Dendritic cell treated with granulocyte-macrophage colony-stimulating factor and Interleukin-4, amounts not matched to agents 40 ng/mL and 50 ng/mL, for 4 days (primary cell): ENCODE measurements around the gene AUP1.
"Not testable (repeated sequence)": the region's sequence is repeated elsewhere in the genome, so short reads cannot be mapped to it uniquely, and the experiment has no call there.

Source experiments
- H3K27ac Mint-ChIP-seq: one replicate; pipeline ENCODE4 v1.8.0; 2022; ENCODE audit warnings: mild to moderate bottlenecking, mixed read lengths
- H3K27me3 Mint-ChIP-seq: one replicate; pipeline ENCODE4 v1.8.0; 2022; ENCODE audit warnings: mild to moderate bottlenecking, mixed read lengths
- H3K36me3 Mint-ChIP-seq: one replicate; pipeline ENCODE4 v1.8.0; 2022; ENCODE audit warnings: low read depth, mixed read lengths
- H3K4me1 Mint-ChIP-seq: one replicate; pipeline ENCODE4 v1.8.0; 2022; ENCODE audit warnings: low read depth, mixed read lengths
- H3K4me3 Mint-ChIP-seq: one replicate; pipeline ENCODE4 v1.8.0; 2022; ENCODE audit warnings: mild to moderate bottlenecking, moderate library complexity, mixed read lengths
- H3K9me3 Mint-ChIP-seq: one replicate; pipeline ENCODE4 v1.8.0; 2022; ENCODE audit warnings: mixed read lengths
- intact Hi-C: fragments of 100-400 bp; cut with micrococcal nuclease; formaldehyde crosslinking; loops from one replicate; pipeline ENCODE4 v1.15.0; 2022

The AUP1 gene

DNA sequence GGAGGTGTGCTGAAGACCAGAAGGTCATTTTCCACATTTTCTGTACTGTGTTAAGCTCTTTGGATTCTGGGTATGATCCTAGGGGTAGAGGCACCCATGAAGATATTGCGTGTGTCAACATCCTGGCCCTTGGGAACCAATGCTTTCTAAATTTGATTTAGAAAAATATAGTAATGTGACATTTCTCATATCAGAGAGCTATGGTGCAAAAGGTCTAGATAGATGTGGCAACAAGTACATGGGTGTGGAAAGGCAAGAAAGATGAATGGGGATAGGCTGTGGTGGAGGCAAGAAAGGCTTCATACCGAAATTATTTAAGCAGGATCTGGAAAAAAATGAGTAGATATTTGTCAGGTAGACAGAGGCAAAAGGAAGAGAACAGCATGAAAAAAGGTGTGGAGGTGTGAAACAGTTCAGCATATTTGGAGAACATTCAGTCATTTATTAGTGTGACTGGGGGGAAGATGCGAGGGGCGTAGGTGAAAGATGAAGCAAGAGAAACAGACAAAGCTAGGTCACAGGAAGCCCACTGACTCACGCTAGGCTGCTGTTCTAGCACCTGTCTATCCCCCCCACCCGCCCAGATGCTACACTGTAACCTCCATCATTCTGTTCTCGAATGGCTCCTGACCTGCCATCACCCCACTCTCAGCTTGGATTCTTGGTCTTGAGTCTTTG is 36.7 kb upstream of the AUP1 start:
- H3K36me3 Mint-ChIP-seq, result no peaks in the 10 kb centered on the region
- intact Hi-C loops, result no loop called here
- no peak overlapping the region for H3K4me3 Mint-ChIP-seq
- no peaks in the 10 kb centered on the region for H3K9me3 Mint-ChIP-seq
- H3K27me3 Mint-ChIP-seq, result no peaks in the 10 kb centered on the region
- H3K27ac Mint-ChIP-seq, result peak overlapping the region; percentile 64
- peaks cover 67% of the 10 kb centered on the region for H3K4me1 Mint-ChIP-seq

DNA sequence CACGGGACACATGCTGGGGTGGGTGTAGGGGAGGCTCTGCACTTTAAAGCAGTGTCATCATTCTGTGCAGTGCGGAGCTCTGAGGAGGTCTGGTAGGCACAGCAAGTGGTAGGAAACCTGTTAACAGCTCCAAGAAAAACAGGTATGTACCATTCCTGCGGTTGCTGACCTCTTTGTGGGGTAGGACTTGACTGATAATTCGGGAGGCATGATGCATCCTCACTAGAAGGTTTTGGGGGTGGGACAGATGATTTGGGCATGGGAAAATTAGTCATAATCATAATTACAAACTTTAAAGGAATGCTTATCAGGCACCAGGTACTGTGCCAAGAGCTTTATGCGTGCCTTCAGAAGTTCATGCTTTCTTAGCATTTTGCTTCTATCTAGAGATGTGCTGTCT is 34.7 kb upstream of the AUP1 start:
- no peak overlapping the region for H3K27ac Mint-ChIP-seq
- intact Hi-C loops, result no loop called here
- H3K9me3 Mint-ChIP-seq, result no peaks in the 10 kb centered on the region
- H3K27me3 Mint-ChIP-seq, result no peaks in the 10 kb centered on the region
- H3K36me3 Mint-ChIP-seq, result no peaks in the 10 kb centered on the region
- no peak overlapping the region for H3K4me3 Mint-ChIP-seq
- peaks cover 76% of the 10 kb centered on the region for H3K4me1 Mint-ChIP-seq

DNA sequence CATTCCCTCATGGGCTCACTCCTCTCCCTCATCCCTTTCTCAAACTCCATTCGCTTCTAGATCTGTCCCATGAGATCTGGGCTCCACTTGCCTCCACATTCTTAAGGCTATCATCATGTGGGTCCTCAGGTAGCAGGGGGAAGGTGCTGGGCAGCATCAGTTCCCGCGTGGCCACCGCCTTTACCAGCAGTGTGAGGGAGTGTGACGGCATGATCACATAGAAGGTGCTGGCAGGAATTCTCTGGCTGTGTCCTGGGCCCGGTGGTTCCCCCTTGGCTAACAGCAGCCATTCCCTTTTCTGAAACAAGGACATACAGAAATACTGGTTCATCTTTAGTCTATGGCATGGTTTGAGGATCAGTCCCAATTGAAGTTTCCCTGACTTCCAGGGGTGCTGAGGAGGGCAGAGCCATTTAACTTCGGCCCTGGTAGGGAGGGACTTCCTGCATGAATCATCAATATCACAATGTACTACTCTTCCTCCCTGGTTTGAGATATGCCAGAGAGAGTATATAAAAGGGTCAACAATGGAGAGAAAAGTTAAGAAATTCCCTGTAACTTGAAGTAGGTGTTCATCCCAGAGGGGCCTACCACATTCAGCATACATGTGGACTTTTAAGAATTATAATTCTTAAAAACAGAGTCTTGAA is 32.7 kb upstream of the AUP1 start:
- Mint-ChIP-seq H3K9me3 (no peaks in the 10 kb centered on the region), H3K4me1 (peaks cover 67% of the 10 kb centered on the region), H3K36me3 (peaks cover 12% of the 10 kb centered on the region), H3K4me3 (no peak overlapping the region), H3K27me3 (no peaks in the 10 kb centered on the region), H3K27ac (peak overlapping the region; percentile 53)
- intact Hi-C loops, result no loop called here

DNA sequence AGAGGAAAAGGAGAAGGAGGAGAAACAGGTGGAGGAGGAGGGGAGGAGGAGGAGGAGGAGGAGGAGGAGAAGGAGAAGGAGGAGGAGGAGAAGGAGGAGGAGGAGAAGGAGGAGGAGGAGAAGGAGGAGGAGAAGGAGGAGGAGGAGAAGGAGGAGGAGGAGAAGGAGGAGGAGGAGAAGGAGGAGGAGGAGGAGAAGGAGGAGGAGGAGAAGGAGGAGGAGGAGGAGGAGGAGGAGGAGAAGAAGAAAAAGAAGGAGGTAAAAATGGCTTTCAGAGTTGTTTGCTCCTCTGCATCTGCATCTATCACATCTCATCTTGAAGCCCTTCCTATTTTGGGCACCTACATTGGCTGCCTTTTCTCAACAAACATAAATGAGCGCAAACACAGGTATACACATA is 31.5 kb upstream of the AUP1 start:
- H3K9me3 Mint-ChIP-seq, H3K4me3 Mint-ChIP-seq, intact Hi-C loops, H3K27me3 Mint-ChIP-seq: not testable (repeated sequence)
- peaks cover 24% of the 10 kb centered on the region for H3K36me3 Mint-ChIP-seq
- H3K27ac Mint-ChIP-seq, result peak overlapping the region; percentile 70
- H3K4me1 Mint-ChIP-seq, result peaks cover 71% of the 10 kb centered on the region

DNA sequence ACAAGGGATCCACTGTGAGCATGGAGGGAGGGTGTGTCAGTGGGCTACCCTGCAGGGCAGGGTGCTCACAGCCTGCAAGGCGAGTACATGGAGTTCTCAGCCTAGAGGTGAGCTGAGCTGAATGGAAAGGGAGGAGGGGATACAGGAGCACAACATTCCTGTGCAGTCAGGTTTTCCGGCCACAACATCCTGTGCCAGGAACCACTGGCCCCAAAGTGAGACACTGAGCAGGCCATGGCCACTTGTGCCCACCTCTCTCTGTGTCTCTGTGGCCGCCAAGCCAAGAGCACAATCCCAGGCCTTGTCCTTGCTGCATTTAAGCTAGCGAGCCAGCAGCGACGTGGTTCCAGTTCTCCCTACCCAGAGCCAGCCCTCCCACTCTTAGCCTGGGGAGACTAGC is 31.1 kb upstream of the AUP1 start:
- Mint-ChIP-seq H3K27me3 (no peaks in the 10 kb centered on the region), H3K36me3 (peaks cover 29% of the 10 kb centered on the region), H3K4me3 (no peak overlapping the region), H3K9me3 (no peaks in the 10 kb centered on the region), H3K4me1 (peaks cover 69% of the 10 kb centered on the region), H3K27ac (peak overlapping the region; percentile 70)
- intact Hi-C loops, result no loop called here

DNA sequence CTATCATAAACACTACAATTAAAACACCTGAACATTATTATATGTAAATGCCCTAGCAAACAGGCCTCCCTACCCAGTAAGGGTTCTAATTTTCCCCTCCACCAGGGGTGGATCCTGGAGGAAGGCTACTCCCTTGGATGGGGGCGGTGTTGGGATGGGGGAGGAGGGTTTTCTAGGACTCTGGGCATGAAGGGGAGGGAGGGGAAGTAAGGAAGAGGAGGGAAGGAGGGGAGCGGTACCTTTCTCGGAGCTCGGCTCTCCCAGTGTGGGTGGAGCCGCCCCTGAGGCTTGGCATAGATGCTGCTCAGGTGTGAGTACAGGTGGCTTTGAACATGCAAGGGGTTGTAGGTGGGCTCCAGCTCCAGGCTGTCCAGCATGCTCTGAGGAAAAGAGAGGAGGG is 30.4 kb upstream of the AUP1 start:
- no peak overlapping the region for H3K4me3 Mint-ChIP-seq
- no peaks in the 10 kb centered on the region for H3K27me3 Mint-ChIP-seq
- no peaks in the 10 kb centered on the region for H3K9me3 Mint-ChIP-seq
- H3K36me3 Mint-ChIP-seq, result peaks cover 35% of the 10 kb centered on the region
- intact Hi-C loops, result no loop called here
- peak overlapping the region; percentile 70 for H3K27ac Mint-ChIP-seq
- H3K4me1 Mint-ChIP-seq, result peaks cover 68% of the 10 kb centered on the region

DNA sequence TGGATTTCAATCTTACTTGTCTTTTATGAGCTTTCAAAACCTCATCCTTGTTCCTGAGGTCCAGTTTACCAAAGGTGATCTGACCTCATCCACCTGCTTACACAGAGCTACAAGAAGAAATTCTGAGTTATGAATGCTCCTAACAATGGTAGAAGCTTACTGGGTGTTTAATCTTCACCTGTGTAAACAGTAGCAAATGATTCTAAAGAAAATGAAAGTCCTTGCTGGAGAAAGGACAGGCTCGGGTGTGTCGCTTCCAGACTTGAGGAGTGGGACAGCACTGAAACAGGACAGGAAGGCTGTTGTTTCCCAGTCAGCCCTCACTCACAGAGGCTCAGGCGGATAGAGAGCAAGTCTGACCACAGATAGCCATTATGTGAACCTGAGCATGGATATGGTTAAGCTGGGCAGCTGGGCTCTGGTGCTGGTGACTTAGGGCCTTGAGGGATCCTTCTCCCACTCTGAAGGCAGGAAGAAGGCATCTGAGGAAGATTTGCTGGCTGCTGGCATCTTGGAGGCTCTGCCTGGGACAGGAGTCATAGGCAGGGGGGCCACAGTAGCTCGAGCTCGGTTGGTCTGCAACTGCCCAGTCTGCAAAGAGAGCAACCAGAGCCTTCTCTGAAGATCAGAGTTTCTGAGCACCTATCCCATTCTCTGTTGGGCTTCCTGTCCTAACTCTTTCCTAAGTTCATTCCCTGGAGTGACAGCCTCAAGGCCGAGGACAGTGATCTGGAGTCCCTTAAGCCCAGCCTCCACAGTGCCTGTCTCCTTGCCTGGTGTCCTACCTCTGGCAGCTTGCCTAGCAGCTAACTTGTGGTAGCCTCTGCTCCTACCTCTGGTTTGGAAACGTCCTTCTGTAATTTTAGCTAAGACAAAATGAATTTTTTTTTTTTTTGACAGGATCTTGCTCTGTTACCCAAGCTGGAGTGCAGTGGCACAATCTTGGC is 29.1 kb upstream of the AUP1 start:
- Mint-ChIP-seq H3K36me3 (peaks cover 41% of the 10 kb centered on the region), H3K27me3 (no peaks in the 10 kb centered on the region), H3K4me3 (no peak overlapping the region), H3K27ac (no peak overlapping the region), H3K4me1 (peaks cover 60% of the 10 kb centered on the region), H3K9me3 (no peaks in the 10 kb centered on the region)
- intact Hi-C loops, result no loop called here

DNA sequence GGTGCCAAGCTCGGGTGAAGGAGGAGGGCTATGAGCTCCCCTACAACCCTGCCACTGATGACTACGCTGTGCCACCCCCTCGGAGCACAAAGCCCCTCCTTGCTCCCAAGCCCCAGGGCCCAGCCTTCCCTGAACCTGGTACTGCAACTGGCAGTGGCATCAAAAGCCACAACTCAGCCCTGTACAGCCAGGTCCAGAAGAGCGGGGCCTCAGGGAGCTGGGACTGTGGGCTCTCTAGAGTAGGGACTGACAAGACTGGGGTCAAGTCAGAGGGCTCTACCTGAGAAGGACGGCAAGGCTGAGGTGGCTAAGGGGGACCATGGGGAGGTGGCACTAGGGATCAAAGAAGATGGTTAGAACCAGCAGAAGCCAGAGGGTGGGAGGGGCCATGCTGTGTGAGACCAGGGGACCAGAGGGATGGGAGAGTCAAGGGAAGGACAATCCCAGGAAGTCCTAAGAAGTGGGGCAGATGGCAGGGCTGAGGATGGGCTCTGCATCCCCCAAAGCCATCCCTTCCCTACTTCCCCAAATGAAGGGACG is 27.4 kb upstream of the AUP1 start:
- H3K27me3 Mint-ChIP-seq, result no peaks in the 10 kb centered on the region
- no peak overlapping the region for H3K4me3 Mint-ChIP-seq
- H3K36me3 Mint-ChIP-seq, result peaks cover 51% of the 10 kb centered on the region
- H3K9me3 Mint-ChIP-seq, result no peaks in the 10 kb centered on the region
- intact Hi-C loops, result no loop called here
- H3K4me1 Mint-ChIP-seq, result peaks cover 61% of the 10 kb centered on the region
- peak overlapping the region; percentile 95 for H3K27ac Mint-ChIP-seq

DNA sequence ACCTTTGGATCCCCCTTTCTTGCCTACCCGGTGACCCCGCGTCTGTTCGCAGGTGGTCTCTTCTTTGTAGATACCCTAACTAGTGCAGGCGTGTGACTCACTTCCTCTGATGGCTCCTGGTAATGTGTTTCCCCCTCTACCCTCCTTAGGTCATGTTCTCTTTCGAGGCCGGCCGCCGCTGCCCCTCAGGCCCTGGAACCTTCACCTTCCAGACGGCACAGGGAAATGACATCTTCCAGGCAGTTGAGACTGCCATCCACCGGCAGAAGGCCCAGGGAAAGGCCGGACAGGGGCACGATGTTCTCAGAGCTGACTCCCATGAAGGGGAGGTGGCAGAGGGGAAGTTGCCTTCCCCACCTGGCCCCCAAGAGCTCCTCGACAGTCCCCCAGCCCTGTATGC is 26.7 kb upstream of the AUP1 start:
- H3K27ac Mint-ChIP-seq, result peak overlapping the region; percentile 95
- H3K9me3 Mint-ChIP-seq, result no peaks in the 10 kb centered on the region
- H3K4me3 Mint-ChIP-seq, result peak overlapping the region; percentile 97
- H3K27me3 Mint-ChIP-seq, result no peaks in the 10 kb centered on the region
- intact Hi-C loops, result no loop called here
- H3K36me3 Mint-ChIP-seq, result peaks cover 58% of the 10 kb centered on the region
- H3K4me1 Mint-ChIP-seq, result peaks cover 60% of the 10 kb centered on the region

DNA sequence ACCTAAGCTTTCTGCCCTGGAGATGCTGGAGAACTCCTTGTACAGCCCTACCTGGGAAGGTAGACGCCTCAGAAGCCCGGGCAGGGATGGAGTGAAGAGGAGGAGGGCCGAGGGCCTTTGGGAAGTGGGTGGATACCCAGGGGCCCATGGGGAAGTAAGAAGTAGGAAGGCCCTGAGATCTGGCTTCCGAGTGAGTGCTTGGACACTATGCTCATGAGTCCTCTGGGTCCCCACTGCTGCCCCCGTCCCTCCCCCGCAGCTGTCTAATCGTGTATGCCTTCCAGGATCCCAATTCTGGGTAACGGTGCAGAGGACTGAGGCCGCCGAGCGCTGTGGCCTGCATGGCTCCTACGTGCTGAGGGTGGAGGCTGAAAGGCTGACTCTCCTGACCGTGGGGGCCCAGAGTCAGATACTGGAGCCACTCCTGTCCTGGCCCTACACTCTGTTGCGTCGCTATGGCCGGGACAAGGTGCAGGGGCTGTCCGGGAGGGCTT is 26.2 kb upstream of the AUP1 start:
- Mint-ChIP-seq H3K4me1 (peaks cover 60% of the 10 kb centered on the region), H3K9me3 (no peaks in the 10 kb centered on the region), H3K36me3 (peaks cover 63% of the 10 kb centered on the region), H3K4me3 (peak overlapping the region; percentile 97), H3K27ac (peak overlapping the region; percentile 95), H3K27me3 (no peaks in the 10 kb centered on the region)
- intact Hi-C loops, result loop anchor here (1.0 to 2.0 kb wide), 2 partner anchors 19 to 73 kb away; partner anchors contain the start of genes CCDC142 and TTC31

DNA sequence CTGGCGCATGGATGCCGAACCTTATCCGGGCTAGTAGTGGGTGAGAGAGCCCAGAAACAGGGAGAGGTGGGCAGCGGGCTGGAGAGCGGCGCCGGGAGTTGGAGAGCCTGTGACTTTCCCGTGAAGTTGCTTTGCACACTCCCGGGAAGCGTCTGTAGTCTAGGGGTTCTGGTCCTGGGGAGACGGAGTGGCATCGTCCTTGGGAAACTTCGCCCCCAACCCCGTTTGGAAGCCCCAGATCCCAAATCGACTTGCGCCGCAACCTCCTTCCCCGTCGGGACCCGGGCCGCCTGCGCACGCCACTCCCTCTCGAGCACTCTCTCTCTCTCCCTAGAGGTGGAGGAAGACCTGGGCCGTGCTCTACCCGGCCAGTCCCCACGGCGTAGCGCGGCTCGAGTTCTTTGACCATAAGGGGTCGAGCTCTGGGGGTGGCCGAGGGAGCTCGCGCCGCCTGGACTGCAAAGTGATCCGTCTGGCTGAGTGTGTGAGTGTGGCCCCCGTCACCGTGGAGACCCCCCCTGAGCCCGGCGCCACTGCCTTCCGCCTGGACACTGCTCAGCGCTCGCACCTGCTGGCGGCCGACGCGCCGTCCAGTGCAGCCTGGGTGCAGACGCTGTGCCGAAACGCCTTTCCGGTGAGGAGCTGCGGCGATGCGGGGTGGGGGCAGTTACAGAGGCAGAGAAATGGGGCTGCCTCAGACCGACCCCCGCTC is 25.5 kb upstream of the AUP1 start:
- Mint-ChIP-seq H3K27me3 (no peaks in the 10 kb centered on the region), H3K9me3 (no peaks in the 10 kb centered on the region), H3K4me3 (peak overlapping the region; percentile 97), H3K4me1 (peaks cover 60% of the 10 kb centered on the region), H3K36me3 (peaks cover 70% of the 10 kb centered on the region), H3K27ac (peak overlapping the region; percentile 95)
- intact Hi-C loops, result loop anchor here (1.0 to 2.0 kb wide), 2 partner anchors 19 to 72 kb away; partner anchors contain the start of genes CCDC142 and TTC31

DNA sequence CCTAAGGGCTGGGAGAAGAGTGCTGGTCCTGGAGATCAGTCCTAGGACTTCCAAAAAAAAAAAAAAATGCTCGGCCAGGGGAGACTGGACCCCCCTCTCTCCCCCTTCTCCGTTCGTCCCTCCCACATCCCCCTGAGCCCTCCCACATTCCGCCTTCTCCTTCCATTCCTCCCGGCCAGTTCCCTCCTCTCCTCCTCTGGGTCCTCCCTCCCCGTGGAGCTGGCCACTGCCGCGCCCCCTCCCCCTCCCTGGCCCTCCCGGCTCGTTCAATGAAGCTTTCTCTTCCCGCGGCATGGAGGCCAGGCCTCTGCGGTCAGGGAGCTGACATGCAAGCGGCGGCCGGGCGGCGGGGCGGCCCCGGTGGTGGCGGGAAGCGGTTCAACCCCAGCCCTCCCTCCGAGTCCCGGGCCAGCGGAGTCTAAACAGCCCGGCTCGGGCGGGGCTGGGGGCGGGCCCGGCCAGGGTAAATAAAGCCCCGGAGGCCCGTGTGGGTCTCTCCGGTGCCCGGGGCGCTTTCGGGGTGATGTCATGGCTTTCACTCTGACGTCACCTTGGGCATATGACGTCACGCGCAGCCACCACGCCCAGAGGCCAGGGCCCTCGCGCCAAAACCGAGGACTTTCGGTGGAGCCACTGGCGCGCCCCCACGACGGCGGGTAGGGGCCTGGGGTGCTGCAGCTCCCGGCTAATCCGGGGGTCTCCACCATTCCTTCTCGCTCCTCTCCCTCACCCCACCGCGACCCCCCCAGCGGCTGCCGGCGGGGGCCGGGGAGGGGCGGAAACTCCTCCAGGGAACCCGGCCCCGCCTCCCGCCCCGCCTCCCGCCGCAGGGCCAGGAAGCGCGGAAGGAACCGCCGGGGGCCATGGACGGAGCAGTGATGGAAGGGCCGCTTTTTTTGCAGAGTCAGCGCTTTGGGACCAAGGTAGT is 24.6 kb upstream of the AUP1 start, which contains the start of the genes DOK1 and LOXL3:
Gene DOK1, plus strand, starts transcription at position 829 of the 928 bp plus-strand sequence. Its CDS starts 35 bp downstream, at position 864.
Gene LOXL3, minus strand, starts transcription at position 51 of the 928 bp plus-strand sequence. CDS start 1,308 bp downstream, outside the sequence.
- intact Hi-C loops, result loop anchor here (2.0 kb wide), 1 partner anchor 71 kb away; the partner anchor contains the start of genes CCDC142 and TTC31
- peaks cover 78% of the 10 kb centered on the region for H3K36me3 Mint-ChIP-seq
- H3K4me3 Mint-ChIP-seq, result peak within 1 kb of the TSS; percentile 97
- peak within 1 kb of the TSS; percentile 95 for H3K27ac Mint-ChIP-seq
- peaks cover 65% of the 10 kb centered on the region for H3K4me1 Mint-ChIP-seq
- H3K27me3 Mint-ChIP-seq, result no peaks in the 10 kb centered on the region
- no peaks in the 10 kb centered on the region for H3K9me3 Mint-ChIP-seq
